NCI-H446 treated with DMSO at 0.1 percent for 48 hours (cell line): ENCODE data around the gene ANG.
"Not testable (repeated sequence)": the region's sequence is repeated elsewhere in the genome, so short reads cannot be mapped to it uniquely, and the experiment has no call there.

Experiments used
- DNase-seq: peaks from one replicate; lab custom pipeline; 2025; lab: John Stamatoyannopoulos, UW

ANG gene

DNA sequence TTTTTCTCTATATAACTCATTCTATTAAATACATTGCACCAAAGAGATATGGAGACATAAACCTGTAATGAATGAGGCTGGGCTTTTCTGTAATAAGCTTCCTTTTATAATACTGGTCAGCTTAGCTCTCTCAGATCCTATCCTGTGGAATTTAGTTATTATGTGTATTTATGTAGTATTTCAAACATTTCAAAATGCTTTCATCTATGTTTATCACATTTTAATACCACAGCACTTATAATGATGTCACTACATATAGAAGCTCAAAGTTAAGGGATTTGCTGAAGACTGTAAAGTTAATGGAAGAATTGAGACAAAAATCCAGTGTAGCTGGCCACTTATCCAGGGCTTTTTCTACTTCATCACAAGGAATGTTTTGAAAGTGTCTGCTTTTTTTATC is 11.4 kb downstream of the ANG start:
- no peak for DNase-seq

DNA sequence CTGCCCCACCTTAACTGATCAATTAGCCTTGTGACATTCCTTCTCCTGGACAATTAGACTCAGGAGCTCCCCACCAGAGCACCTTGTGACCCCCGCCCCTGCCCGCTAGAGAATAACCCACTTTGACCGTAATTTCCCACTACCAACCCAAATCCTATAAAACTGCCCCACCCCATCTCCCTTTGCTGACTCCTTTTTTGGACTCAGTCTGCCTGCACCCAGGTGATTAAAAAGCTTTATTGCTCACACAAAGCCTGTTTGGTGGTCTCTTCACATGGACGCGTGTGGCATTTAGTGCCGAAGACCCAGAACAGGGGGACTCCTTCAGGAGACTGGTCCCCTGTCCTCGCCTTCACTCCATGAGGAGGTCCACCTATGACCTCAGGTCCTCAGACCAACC is 12.4 kb downstream of the ANG start:
- not testable (repeated sequence) for DNase-seq

DNA sequence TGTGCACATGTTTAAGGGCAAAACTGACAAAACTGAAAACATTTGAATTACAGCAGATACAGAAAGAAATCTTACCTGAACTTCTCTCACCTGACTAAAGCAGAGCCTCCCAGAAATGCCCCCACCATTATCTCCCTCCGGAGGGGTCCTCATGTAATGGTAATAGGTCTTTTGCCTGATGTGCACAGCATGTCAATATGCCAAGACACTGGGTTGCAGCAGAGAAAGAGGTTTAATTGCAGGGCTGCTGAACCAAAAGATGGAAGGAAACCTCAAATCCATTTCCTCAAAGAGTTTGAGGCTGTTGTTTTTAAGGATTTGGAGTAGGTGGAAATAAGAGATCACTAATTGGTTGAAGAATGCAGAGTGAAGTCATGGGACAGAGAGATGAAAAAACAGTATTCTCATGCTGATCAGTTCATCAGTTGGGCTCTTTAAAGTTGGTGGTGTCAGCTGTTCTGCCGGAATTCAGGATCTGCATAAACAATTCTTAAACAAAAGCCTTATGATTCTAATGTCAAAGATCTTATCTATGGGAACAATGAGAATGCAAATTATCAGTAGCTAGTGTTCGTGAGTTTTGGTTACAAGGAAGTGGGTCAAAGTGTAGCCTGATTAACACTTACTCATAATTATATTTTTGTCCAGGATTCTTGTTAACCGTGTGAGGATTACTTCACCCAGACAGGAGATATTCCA is 18.2 kb downstream of the ANG start:
- DNase-seq, result no peak

DNA sequence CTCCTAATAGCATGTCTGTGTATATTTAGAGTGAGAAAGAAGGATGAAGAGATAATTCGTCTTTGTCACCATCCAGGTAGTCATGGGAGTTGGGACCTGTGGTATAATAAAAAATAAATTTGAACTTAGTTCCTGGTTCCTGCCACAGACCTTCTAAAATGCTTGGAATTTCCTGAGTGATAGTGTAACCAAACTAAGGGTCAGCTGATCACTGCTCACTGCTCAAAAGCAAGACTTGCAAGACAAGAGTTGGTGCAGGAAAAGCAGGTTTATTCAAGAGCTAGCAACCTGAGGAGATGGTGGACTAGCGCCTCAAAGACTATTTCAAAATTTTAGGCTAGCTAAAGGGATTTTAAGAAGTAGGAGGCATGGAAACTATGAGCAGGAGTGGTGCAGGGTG is 19.1 kb downstream of the ANG start:
- DNase-seq, result no peak

DNA sequence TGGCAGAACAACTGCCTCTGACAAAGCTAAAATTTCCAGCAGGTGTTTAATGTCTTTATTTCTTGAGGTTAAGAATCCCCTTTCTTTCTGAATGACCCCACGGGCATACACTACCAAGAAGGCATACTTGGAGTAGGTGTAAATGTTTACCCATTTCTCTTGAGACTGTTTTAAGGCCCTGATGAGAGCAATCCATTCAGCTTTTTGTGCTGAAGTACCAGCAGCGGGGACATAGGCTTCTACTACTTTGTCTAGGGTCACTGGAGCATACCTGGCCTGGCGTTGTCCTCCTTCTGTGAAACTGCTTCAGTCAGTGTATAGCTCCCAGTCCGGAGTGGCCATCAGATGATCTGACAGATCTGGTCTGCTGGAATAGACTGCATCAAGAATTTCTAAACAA is 22.7 kb downstream of the ANG start:
- DNase-seq, result no peak

DNA sequence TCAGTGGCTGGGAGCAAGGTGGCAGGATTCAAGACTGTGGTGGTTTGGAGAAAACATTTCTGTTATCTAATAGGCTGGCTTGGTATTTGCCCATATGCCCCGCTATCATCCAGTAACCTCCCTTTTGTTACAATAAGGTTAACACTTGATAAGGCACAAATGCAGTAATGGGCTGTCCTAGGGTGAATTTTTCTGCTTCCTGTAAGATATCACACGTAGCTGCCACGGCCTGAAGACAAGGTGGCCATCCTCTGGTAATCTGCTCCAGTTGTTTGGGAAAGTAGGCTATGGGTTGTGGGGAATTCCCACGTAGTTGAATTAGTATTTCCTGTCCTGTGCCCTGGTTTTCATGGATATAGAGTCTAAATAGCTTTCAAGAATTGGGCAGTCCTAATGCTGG is 23.1 kb downstream of the ANG start:
- DNase-seq, result no peak

DNA sequence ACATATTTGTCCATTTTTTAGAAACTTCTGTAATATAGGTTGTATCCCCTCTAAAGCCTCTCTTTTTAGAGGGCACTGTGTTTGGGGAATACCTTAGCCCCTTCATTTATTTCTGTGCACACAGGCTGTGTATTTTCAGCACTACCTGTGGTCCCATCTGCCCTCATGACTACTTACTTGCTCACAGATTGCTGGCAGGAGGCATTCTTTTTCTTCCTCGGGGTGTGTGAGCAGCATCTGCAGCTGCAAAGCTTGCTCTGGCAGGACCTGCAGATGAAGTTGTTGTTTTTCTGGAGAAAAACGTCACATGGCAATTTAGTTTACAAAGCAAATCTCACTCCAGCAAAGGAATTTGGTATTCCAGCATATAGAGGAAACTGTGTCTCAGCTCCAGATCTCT is 24.3 kb downstream of the ANG start:
- DNase-seq, result no peak

DNA sequence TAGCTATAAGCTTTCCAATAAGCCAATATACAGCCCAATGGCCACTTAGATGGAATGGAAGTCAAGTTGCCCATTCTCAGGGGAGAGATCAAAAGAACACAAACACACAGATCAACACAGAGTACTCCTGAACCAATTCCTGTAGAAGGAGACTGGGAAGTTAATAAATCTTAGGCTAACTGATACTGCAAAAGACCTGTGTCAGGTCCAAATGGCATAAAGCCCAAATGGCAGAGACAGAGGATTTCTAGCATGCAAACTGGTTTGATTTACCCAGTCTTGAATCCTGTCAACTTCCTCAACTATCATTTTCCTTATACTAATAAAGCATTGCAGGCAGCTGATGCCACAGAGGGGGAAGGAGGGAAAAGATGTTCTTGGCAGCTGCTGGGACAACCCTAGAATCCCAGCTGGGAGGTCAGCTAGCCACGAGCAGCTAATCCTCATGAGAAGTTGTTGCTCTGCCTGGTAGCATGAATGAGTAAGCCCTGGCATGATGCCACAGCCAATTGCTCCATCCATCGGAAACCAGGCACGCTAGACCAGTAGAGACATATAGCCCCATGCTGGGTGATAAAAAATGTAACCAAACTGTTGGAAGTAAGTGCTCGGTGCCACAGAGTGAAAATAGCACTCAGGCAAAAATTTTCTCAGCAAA is 26.2 kb downstream of the ANG start:
- DNase-seq, result no peak

DNA sequence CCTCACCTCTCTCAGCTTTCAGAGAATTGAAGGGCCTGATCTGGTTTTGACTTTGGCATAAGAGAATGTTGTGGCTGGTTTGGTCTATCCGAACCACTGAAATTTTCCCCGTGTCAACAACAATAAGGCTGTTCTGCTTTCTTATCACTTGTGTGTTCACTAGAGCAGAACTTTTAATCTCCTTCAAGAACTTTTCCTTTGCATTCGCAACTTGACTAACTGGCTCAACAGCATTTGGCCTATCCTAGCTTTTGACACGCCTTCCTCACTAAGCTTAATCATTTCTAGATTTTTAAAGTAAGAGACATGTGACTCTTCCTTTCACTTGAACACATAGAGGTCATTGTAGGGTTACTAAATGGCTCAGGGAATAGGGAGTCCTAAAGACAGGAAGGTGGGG is 31.2 kb downstream of the ANG start:
- DNase-seq, result no peak

DNA sequence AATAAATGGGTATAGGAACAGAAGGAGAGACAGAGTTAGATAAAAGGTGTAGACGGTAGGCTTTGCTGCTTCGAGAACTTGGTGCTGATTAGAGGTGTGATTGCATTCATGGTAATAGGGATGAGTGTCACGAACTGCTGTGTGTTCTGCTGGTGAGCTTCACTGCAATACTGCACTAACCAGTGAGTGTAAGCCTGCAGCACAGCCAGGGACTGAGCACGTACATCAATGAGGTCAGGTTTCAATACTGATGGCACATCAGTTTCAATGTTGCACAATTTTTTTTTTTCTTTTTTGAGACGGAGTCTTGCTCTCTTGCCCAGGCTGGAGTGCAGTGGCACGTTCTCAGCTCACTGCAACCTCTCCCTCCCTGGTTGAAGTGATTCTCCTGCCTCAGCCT is 32.2 kb downstream of the ANG start:
- no peak for DNase-seq

DNA sequence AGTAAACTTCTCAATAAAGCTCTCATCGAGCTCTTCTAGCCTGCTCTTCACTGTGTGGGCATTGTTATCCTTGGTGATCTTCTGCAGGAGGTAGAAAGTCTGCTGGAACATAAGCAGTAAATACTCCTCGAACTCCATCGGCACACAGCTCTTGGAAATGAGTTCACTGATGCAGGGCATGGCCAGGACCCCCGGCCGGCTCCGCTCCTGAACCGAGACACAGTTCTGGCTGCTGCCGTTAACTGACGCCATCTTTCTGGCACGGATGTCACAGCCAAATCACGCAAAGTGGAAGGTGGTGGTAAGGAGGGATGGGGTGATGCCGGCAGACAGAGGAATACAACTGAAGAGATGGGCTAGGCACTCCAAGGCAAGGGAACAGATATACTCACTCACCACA is 33.5 kb downstream of the ANG start:
- DNase-seq, result no peak

DNA sequence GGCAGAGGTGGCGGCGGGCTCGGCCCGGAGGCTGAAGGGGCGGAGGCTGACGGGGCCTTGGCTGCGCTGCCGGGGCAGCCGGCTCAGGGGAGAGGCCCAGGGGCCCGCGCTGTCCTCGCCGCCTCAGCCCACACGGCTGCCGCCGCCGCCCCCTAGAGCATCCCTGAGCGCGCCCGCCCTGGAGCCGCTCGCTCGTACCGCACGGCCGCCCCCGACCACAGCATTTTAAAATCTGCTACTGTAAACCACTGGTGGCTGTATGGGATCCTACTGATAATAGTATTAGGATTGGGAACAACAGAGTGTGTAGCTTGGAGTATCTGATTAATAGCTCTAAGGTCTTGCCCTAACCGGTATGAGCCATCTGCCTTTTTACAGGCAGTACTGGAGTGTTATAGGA is 34.9 kb downstream of the ANG start:
- DNase-seq, result no peak

DNA sequence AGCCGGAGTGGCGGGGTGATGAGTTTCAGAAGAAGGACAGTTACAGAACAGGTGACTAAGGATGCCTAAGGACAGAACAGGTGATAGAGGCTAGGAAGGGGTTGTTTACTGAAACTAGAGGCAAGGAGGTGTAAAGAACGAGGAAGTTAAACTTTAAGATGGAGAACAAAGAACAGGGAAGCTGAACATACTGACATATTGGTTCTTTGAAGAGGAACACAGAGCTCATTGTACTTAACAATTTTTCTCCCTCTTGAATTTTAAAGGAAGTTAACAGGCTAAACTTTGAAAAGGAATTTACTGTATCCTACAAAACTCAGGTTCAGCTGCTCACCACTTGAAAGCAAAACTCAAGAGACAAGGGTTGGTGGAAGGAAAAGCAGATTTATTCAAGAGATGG is 37.6 kb downstream of the ANG start:
- DNase-seq, result not testable (repeated sequence)

DNA sequence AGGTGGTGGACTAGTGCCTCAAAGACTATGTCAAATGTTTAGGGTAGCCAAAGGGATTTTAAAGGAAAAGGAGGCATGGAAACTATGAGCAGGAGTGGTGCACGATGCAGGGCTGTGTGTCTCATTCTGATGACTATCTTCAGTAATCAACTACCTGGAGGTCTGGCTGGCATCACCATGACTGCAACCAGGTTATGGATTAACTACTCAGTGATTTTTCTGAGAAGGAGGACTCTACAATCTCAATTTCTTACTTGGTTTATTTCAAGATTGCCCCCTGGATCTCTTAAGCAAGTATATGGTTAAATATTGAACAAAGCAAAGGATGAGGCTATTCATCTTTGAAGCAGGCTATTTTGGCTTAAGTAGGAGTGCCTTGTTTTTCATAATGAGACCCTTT is 38.0 kb downstream of the ANG start:
- no peak for DNase-seq

DNA sequence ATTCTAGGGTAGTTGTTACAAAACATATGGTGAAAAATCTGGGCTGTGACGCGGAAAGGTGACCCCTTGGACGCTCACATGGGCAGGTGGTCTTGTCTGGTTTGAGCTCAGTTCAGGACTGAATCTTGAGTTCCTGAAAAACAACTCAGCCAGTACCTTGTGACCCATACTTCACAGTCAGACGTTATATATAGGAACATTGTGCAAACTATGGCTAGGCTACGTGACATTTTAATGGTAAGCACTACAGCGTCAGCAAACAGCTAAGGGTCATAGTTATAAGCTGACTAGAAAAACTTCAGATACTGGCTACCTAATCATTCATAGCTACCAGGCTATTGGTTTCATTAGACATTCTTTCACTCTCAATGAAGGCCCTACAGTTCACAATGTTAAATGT is 42.3 kb downstream of the ANG start:
- no peak for DNase-seq

DNA sequence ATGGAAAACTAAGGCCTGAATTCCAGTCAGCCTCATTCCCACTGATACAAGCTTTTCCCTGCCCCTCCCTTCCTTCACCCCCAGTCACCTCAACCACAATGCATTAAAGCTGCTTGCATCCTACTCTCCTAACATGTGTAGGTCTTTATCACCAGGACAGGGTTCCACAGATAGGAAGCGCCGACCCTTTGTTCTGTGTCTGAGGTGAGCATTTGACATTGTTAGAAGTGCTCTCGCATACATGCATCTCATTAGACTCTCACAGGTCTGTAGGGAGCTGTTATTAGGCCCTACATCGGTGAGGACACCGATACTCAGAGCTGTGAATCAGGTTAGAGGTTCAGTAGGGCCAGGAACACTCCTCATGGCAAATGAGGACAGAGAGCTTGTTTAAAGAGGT is 43.9 kb downstream of the ANG start:
- DNase-seq, result no peak

DNA sequence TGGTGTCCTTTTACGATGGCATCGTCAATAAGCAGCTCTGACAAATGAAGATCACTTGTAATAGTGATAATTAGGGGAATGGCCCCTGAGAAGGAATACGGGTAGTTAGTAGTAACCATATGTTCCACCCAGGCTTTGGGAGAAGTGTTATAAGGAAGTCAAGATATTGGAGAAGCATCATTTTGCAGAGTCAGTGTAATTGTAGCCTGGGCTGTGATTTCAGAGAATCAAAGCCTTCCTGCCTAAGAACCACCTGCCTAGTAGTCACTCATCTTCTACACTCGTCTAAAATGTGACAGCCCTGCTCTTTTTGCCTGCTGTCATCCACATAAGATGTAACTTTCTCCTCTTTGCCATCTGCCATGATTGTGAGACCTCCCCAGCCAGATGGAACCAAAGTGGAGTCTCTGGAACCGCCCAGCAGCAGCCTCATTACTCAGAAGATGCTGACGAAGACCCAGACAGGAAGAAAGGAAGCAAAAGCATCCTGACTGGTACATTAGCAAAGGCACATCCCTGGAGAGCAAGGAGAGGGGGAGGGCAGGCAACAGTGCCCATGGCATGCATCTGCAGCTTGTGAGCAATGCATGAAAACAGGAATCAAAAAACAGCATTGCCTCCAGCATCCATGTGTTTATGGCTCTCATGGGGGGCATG is 44.5 kb downstream of the ANG start:
- no peak for DNase-seq

DNA sequence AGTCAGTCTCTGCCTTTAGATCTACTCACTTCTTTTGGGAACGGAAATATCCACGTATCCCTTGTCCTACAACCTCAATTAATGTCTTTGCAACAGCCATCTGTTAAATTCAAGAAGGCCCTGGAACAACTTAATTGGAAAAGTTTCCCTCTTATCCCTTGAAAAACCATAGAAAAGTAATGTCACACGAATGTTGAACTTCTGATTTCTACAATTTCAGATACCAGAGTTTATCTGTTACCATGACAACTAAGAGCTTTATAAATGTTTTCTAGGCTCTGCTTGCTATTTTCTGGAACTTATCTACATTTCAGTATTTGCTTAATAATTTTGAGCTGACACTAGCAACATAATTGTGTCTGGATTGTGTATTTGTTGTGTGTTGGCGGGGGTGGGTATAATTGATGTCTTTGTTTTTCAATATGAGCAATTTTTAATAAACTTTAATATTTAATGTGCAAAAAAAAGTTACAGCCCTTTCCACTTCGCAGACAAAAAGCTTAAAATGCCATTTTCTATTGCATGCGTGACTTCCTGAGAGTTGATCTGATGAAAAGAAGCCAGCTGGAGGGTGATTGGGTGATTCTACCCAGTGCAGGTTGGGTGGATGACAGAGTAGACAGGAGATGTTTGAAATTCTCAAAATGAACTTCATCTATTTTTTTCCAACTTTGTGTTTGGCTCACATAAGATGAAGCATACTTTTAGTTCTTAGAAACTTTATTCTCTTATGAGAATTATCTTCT is 45.3 kb downstream of the ANG start:
- no peak for DNase-seq

DNA sequence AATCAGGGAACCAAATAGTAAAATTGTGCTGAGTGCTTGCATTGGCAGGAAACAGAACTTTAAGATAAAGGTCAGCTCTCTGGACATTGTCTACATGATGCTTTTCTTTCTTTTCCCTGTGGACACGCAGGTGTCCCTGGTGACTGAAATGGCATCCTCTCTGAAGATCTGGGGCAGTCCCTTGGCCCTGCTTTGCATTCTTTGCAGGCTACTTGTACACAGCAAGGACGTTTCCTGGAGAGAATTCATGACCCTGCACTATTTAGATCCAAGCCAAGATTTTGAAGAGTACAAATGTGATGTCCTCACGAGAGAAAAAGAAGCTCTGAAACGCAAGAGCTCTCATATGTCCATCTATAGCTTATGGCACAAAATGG is 45.9 kb downstream of the ANG start:
- no peak for DNase-seq

DNA sequence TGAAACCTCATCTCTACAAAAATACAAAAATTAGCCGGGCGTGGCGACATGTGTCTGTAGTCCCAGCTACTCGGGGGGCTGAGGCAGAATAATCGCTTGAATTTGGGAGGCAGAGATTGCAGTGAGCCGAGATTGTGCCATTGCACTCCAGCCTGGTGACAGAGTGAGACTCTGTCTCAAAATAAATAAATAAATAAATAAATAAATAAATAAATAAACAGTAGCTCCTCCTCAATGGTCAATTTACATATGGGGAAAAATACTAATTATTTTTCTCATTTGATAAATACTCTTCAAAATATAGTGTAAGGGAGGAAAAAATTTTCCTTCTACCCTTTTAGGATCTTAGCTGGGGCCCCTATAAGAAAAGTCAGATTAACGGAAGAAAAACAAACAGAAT is 49.7 kb downstream of the ANG start:
- not testable (repeated sequence) for DNase-seq

DNA sequence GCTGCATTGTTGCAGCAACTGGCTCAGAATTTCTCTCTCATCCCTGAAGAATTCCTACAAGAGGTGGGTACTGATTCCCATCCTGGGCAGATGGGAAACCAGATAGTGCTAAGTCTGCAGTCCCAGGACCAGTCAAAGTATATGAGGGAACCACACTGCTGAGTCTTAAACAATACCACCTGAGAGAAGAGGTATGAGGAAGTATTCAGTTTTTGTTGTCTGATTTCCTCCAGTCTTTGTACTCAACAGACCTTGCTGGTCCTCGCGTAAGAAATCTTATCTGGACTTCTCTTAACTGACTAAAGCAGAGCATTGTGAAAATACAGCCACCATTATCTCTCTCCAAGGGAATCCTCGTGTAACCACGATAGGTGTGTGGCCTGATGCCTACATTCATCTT is 53.6 kb downstream of the ANG start:
- no peak for DNase-seq

DNA sequence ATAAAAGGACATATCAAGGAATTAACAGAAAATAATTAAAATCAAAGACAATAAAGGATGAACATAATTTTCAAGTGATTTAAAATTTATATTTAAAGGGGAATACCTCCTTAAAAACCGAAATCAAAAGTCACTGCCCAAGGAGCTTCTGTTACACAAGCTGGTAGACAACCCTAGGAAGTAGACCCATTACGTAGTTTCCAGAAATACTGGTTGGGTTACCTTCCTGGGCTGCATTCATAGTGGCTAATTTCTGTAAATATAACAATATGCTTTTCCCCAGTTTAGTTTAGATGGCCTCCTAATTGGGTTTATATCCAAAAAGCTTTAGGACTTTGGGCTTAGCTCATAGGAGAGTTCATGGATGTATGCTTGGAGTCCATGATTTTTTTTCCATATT is 55.0 kb downstream of the ANG start:
- DNase-seq, result no peak
